Measurements from ENCODE around the gene DMAC2.
A peak's percentile ranks its signal among the peaks of the same experiment; 100 is the strongest.
"Not testable (repeated sequence)": the region's sequence is repeated elsewhere in the genome, so short reads cannot be mapped to it uniquely, and the experiment has no call there.

Gene DMAC2

GRCh38 chr19:41439441-41440222 is at the start of gene DMAC2:
Gene DMAC2 (minus strand): TSS chr19:41439912. CDS start chr19:41439899, 13 bp downstream.
- Mint-ChIP-seq H3K27me3 (no peaks in the 10 kb centered on the region), H3K4me1 (ENCODE audit: low read depth) (peaks cover 19% of the 10 kb centered on the region), H3K36me3 (ENCODE audit: low read depth) (peaks cover 35% of the 10 kb centered on the region)

GRCh38 chr19:41486953-41487352 is 47.2 kb upstream of the DMAC2 start:
- not testable (repeated sequence) for DNase-seq; H3K36me3 Mint-ChIP-seq (ENCODE audit: low read depth); H3K4me3 Mint-ChIP-seq; H3K9me3 Mint-ChIP-seq; H3K4me1 Mint-ChIP-seq (ENCODE audit: low read depth); H3K27ac Mint-ChIP-seq
- H3K27me3 Mint-ChIP-seq: peaks cover 43% of the 10 kb centered on the region

More at GRCh38 chr19:41439441-41440222, at the start of gene DMAC2:
- Mint-ChIP-seq H3K27ac (peak within 1 kb of the TSS; percentile 66), H3K9me3 (no peaks in the 10 kb centered on the region), H3K4me3 (no peak within 1 kb of the TSS)
- DNase-seq: peak; percentile 94

GRCh38 chr19:41484822-41485221 is 45.1 kb upstream of the DMAC2 start:
- H3K4me3 Mint-ChIP-seq: no peak overlapping the region

GRCh38 chr19:41480336-41480735 is 40.6 kb upstream of the DMAC2 start:
- Mint-ChIP-seq H3K4me3 (no peak overlapping the region), H3K9me3 (no peaks in the 10 kb centered on the region), H3K4me1 (ENCODE audit: low read depth) (no peaks in the 10 kb centered on the region), H3K27me3 (peaks cover 48% of the 10 kb centered on the region), H3K36me3 (ENCODE audit: low read depth) (no peaks in the 10 kb centered on the region), H3K27ac (no peak overlapping the region)
- no peak for DNase-seq

More at GRCh38 chr19:41484822-41485221, 45.1 kb upstream of the DMAC2 start:
- H3K27me3 Mint-ChIP-seq: peaks cover 57% of the 10 kb centered on the region
- H3K9me3 Mint-ChIP-seq: no peaks in the 10 kb centered on the region
- H3K27ac Mint-ChIP-seq: no peak overlapping the region
- H3K36me3 Mint-ChIP-seq (ENCODE audit: low read depth): no peaks in the 10 kb centered on the region
- DNase-seq: no peak
- no peaks in the 10 kb centered on the region for H3K4me1 Mint-ChIP-seq (ENCODE audit: low read depth)

- no peaks in the 10 kb centered on the region for H3K9me3 Mint-ChIP-seq
- no peak overlapping the region for H3K27ac Mint-ChIP-seq
- no peak for DNase-seq
- H3K4me3 Mint-ChIP-seq: no peak overlapping the region
- no peaks in the 10 kb centered on the region for H3K4me1 Mint-ChIP-seq (ENCODE audit: low read depth)
- H3K27me3 Mint-ChIP-seq: peaks cover 44% of the 10 kb centered on the region
- no peaks in the 10 kb centered on the region for H3K36me3 Mint-ChIP-seq (ENCODE audit: low read depth)
Observed at GRCh38 chr19:41479757-41480191, 40.1 kb upstream of the DMAC2 start.

- no peak overlapping the region for H3K27ac Mint-ChIP-seq
- H3K4me3 Mint-ChIP-seq: no peak overlapping the region
- no peak for DNase-seq
- no peaks in the 10 kb centered on the region for H3K36me3 Mint-ChIP-seq (ENCODE audit: low read depth)
- H3K9me3 Mint-ChIP-seq: no peaks in the 10 kb centered on the region
- H3K27me3 Mint-ChIP-seq: peaks cover 42% of the 10 kb centered on the region
- H3K4me1 Mint-ChIP-seq (ENCODE audit: low read depth): no peaks in the 10 kb centered on the region
Observed at GRCh38 chr19:41478875-41479756, 39.4 kb upstream of the DMAC2 start.

- H3K9me3 Mint-ChIP-seq: no peaks in the 10 kb centered on the region
- no peak for DNase-seq
- peaks cover 45% of the 10 kb centered on the region for H3K27me3 Mint-ChIP-seq
- no peaks in the 10 kb centered on the region for H3K36me3 Mint-ChIP-seq (ENCODE audit: low read depth)
- H3K27ac Mint-ChIP-seq: no peak overlapping the region
- H3K4me1 Mint-ChIP-seq (ENCODE audit: low read depth): no peaks in the 10 kb centered on the region
- H3K4me3 Mint-ChIP-seq: no peak overlapping the region
Observed at GRCh38 chr19:41478171-41478570, 38.5 kb upstream of the DMAC2 start.

GRCh38 chr19:41476583-41476982 is 36.9 kb upstream of the DMAC2 start:
- no peak for DNase-seq
- Mint-ChIP-seq H3K36me3 (ENCODE audit: low read depth) (no peaks in the 10 kb centered on the region), H3K4me3 (no peak overlapping the region), H3K4me1 (ENCODE audit: low read depth) (no peaks in the 10 kb centered on the region), H3K27ac (no peak overlapping the region), H3K27me3 (peaks cover 56% of the 10 kb centered on the region), H3K9me3 (no peaks in the 10 kb centered on the region)

- DNase-seq; H3K9me3 Mint-ChIP-seq; H3K4me1 Mint-ChIP-seq (ENCODE audit: low read depth); H3K36me3 Mint-ChIP-seq (ENCODE audit: low read depth); H3K27ac Mint-ChIP-seq: not testable (repeated sequence)
- H3K4me3 Mint-ChIP-seq: peak overlapping the region; percentile 13
- peaks cover 38% of the 10 kb centered on the region for H3K27me3 Mint-ChIP-seq
Observed at GRCh38 chr19:41463257-41464256, 23.8 kb upstream of the DMAC2 start.

- Mint-ChIP-seq H3K27me3 (peaks cover 30% of the 10 kb centered on the region), H3K4me3 (no peak overlapping the region)
Observed at GRCh38 chr19:41462497-41462896, 22.8 kb upstream of the DMAC2 start.

GRCh38 chr19:41457241-41457640 is 17.5 kb upstream of the DMAC2 start:
- H3K27ac Mint-ChIP-seq: peak overlapping the region; percentile 39
- no peaks in the 10 kb centered on the region for H3K36me3 Mint-ChIP-seq (ENCODE audit: low read depth)
- no peak overlapping the region for H3K4me3 Mint-ChIP-seq
- DNase-seq: no peak
- peaks cover 4% of the 10 kb centered on the region for H3K27me3 Mint-ChIP-seq
- H3K9me3 Mint-ChIP-seq: no peaks in the 10 kb centered on the region
- H3K4me1 Mint-ChIP-seq (ENCODE audit: low read depth): peaks cover 15% of the 10 kb centered on the region

More at GRCh38 chr19:41462497-41462896, 22.8 kb upstream of the DMAC2 start:
- DNase-seq: no peak
- Mint-ChIP-seq H3K27ac (no peak overlapping the region), H3K9me3 (no peaks in the 10 kb centered on the region), H3K36me3 (ENCODE audit: low read depth) (no peaks in the 10 kb centered on the region), H3K4me1 (ENCODE audit: low read depth) (peaks cover 10% of the 10 kb centered on the region)

- no peaks in the 10 kb centered on the region for H3K9me3 Mint-ChIP-seq
- no peak for DNase-seq
- no peak overlapping the region for H3K4me3 Mint-ChIP-seq
- peaks cover 15% of the 10 kb centered on the region for H3K4me1 Mint-ChIP-seq (ENCODE audit: low read depth)
- no peaks in the 10 kb centered on the region for H3K27me3 Mint-ChIP-seq
- H3K36me3 Mint-ChIP-seq (ENCODE audit: low read depth): no peaks in the 10 kb centered on the region
- H3K27ac Mint-ChIP-seq: no peak overlapping the region
Observed at GRCh38 chr19:41456342-41456918, 16.7 kb upstream of the DMAC2 start.

- no peak for DNase-seq
- Mint-ChIP-seq H3K4me1 (ENCODE audit: low read depth) (peaks cover 15% of the 10 kb centered on the region), H3K4me3 (no peak overlapping the region), H3K36me3 (ENCODE audit: low read depth) (no peaks in the 10 kb centered on the region), H3K27ac (no peak overlapping the region), H3K9me3 (no peaks in the 10 kb centered on the region), H3K27me3 (no peaks in the 10 kb centered on the region)
Observed at GRCh38 chr19:41455936-41456335, 16.2 kb upstream of the DMAC2 start.
